IPS-15b (cell line): ENCODE results near the gene AP3D1.

Source experiments
- H3K27me3 ChIP-seq: one replicate; pipeline ENCODE4 v1.6.1; 2013; ENCODE audit warnings: low read length; ENCODE audit not compliant: control insufficient read depth, insufficient read depth
- H3K36me3 ChIP-seq: one replicate; pipeline ENCODE4 v1.6.1; 2013; ENCODE audit warnings: low read length; ENCODE audit not compliant: control insufficient read depth, insufficient read depth
- H3K4me1 ChIP-seq: one replicate; pipeline ENCODE4 v1.6.1; 2013; ENCODE audit warnings: mild to moderate bottlenecking, low read length; ENCODE audit not compliant: control insufficient read depth, insufficient read depth
- H3K4me3 ChIP-seq: one replicate; pipeline ENCODE4 v1.5.1; 2013; ENCODE audit warnings: low read depth, low read length
- H3K9ac ChIP-seq: one replicate; pipeline ENCODE4 v1.6.1; 2013; ENCODE audit warnings: low read depth, mild to moderate bottlenecking, low read length
- H3K9me3 ChIP-seq: one replicate; pipeline ENCODE4 v1.6.1; 2013; ENCODE audit warnings: mild to moderate bottlenecking, low read length; ENCODE audit not compliant: control insufficient read depth, insufficient read depth

The AP3D1 gene

DNA sequence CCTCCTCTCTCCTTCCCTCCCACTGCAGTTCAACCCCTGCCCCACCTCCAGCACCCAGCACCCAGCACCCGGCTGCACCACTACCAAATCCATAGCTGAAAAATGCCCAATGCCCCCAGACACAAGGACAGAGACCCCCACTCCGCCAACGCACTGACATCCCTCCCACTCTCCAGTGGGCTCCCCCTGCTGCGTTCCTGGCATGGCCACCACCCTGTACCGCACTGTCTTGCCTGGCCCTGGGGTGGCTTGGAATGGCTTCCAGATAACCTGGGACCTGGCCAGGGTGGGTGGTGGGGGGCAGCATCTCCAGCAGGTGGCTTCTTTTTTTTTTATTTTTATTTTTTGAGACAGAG is 94.6 kb downstream of the AP3D1 start:
- H3K36me3 ChIP-seq, result no peaks in the 10 kb centered on the region
- no peak overlapping the region for H3K4me3 ChIP-seq
- no peaks in the 10 kb centered on the region for H3K9me3 ChIP-seq
- peaks cover 2% of the 10 kb centered on the region for H3K4me1 ChIP-seq
- no peak overlapping the region for H3K9ac ChIP-seq
- H3K27me3 ChIP-seq, result no peaks in the 10 kb centered on the region

DNA sequence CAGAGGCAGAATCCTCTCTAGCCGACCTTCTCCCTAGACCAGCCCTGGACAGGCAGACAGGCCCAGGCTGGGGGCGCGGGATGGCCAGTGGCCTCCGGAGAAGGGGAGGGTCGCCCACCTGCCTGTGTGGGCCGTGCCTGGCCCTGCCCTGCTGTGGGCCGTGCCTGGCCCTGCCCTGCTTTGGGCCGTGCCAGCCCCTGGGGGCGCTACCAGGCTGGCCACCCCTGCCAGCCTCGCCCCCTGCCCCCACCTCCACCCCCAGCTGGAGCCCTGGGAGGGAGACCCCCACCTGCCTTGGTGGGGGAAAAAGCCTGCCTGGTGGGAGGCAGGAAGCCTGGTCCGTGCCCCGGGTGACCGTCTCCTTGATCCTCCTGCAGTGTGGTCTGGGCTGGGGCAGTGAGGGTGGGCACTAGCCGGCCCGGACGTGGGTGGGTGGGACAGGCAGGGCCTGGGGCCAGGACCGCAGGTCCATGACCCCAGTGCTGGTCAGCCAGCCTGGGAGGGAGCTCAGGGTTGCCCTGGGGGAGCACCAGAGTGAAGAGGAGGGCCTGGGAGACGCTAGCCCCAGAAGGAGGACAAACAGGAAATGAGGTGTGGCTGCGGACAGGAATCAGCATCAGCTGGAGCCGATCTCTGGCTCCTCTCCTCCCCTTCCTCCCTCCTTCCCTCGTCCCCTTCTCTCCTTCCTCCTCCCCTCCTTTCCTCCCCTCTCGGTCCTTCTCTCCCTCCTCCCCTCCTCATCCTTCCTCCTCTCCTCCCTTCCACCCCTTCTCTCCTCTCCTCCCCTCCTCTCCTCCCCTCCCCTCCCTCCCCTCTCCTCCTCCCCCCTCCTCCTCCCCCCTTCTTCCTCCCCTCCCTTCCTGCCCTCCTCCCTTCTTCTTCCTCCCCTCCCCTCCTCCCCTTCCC is 95.2 kb downstream of the AP3D1 start:
- H3K36me3 ChIP-seq, result no peaks in the 10 kb centered on the region
- no peak overlapping the region for H3K9ac ChIP-seq
- no peak overlapping the region for H3K4me3 ChIP-seq

GRCh38 chr19:2054763-2055162 is 96.6 kb downstream of the AP3D1 start:
- no peaks in the 10 kb centered on the region for H3K27me3 ChIP-seq
- peaks cover under 1% of the 10 kb centered on the region for H3K36me3 ChIP-seq
- no peak overlapping the region for H3K9ac ChIP-seq
- peaks cover 2% of the 10 kb centered on the region for H3K4me1 ChIP-seq
- no peak overlapping the region for H3K4me3 ChIP-seq
- no peaks in the 10 kb centered on the region for H3K9me3 ChIP-seq

More for the DNA sequence above, 95.2 kb downstream of the AP3D1 start:
- H3K27me3 ChIP-seq, result no peaks in the 10 kb centered on the region
- H3K9me3 ChIP-seq, result no peaks in the 10 kb centered on the region
- peaks cover 2% of the 10 kb centered on the region for H3K4me1 ChIP-seq

GRCh38 chr19:2053601-2054389 is 97.6 kb downstream of the AP3D1 start:
- Histone ChIP-seq H3K9ac (no peak overlapping the region), H3K4me3 (no peak overlapping the region), H3K4me1 (peaks cover 2% of the 10 kb centered on the region)

DNA sequence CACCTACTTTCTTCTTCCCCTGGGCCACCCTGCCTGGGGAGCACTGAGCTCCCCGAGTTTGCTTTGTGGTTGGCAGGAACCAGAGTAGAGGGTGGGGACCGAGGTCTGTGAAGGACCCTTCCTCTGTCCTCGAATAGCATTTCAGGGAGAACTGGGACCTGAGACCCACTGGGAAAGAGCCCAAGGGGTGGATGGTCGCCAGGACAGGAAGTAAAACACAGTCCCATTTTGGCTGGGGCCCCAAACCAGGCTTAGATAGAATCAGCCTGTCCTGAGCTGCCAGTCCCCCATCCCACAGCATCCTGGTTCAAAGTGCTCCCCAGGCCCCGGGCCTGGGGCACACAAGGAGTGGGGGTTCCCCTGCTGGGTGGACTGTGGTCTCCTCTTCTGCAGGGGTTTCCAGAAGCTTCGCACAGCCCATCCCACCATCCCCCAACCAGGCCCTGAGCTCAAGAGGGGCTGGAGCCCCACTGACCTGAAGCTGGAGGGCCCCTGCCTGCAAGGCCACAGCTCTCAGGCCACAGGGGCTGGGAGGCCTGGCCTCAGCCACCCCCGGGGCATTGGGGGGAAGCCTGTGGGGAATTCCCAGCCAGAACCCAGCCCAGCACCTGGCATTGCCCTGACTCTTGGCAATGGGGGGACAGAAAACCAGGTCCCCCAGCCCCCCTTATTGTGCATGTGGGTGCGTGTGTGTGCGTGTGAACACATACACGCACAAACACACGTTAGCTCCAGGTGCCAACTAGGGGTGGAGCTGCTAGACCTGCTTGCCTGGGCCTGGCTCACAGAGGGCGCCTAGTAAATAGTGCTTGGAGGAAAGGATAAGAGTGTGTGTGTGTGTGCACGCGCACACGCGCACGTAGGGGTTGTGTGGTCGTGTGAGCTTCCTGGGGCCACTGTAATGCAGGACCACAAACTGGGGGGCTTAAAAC is 99.3 kb downstream of the AP3D1 start:
- no peaks in the 10 kb centered on the region for H3K27me3 ChIP-seq
- H3K9me3 ChIP-seq, result no peaks in the 10 kb centered on the region
- no peak overlapping the region for H3K9ac ChIP-seq
- H3K36me3 ChIP-seq, result peaks cover 15% of the 10 kb centered on the region
- peak overlapping the region; percentile 60 for H3K4me3 ChIP-seq
- H3K4me1 ChIP-seq, result peaks cover 2% of the 10 kb centered on the region

More at GRCh38 chr19:2053601-2054389, 97.6 kb downstream of the AP3D1 start:
- H3K27me3 ChIP-seq, result no peaks in the 10 kb centered on the region
- no peaks in the 10 kb centered on the region for H3K9me3 ChIP-seq
- peaks cover 10% of the 10 kb centered on the region for H3K36me3 ChIP-seq

DNA sequence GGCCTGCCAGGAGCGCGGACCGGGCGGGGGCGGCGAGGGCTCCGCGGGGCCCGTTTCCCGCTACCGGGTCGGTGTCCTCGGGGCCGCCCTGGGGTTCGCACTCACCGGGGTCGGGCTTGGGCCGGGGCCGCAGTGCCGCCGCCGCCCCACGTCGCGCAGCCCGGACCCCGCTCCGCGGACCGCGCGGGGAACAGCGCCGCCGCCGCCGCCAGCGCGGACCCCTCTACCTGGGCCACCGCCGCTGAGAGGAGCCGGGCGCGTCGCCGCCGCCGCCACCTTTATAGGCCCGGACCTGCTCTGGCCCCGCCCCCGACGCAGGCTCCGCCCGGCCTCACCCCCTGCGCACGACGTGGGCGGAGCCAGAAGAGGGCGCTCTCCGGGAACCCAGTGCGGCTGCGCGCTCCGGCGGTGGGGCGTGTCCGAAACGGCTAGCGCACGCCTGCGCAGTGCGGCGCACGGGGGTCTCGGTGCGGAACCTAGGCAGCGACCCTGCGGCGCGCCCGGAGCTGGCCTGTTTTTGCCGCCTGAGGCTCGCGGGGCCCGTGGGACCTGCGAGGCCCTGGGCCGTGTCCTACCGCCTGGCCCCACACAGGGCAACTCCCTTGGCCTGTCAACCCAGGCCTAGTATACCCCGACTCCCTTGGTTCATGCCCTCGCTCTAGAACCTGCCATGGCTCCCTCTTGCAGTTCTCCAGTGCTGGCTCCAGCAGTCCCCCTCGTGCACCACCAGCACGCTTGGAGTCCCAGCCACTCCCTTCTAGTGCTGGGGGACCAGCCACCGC is 100.2 kb downstream of the AP3D1 start, which contains the start of gene MKNK2:
MKNK2 (minus strand) TSS at position 254 of the 782 bp plus-strand sequence. CDS start 393 bp downstream, outside the sequence.
- Histone ChIP-seq H3K9ac (peak within 1 kb of the TSS; percentile 85), H3K36me3 (peaks cover 21% of the 10 kb centered on the region), H3K4me1 (no peaks in the 10 kb centered on the region), H3K9me3 (no peaks in the 10 kb centered on the region), H3K4me3 (peak within 1 kb of the TSS; percentile 79), H3K27me3 (no peaks in the 10 kb centered on the region)
